B cell (primary cell): ENCODE measurements around the gene EN1. TPM values are rescaled to one million over a fixed set of nuclear protein-coding genes. Genes with fewer than 3 reads are reported as not detected.

Experiments used
- ATAC-seq: fragments of 200-7000 bp; cut with Tn5 transposase; one replicate; pipeline ENCODE4 v1.10.0; 2021; ENCODE audit warnings: low read depth, mild to moderate bottlenecking, moderate number of reproducible peaks, moderate library complexity
- CTCF ChIA-PET: fragments of 350-600 bp; sonication (Branson Sonifier 250); formaldehyde crosslinking; loops from one replicate; lab custom pipeline; 2021; ENCODE audit warnings: antibody characterized with exemption, inconsistent platforms; lab: Charles Lee
- POLR2A ChIA-PET: fragments of 350-600 bp; sonication (Branson Sonifier 250); formaldehyde crosslinking; loops from one replicate; lab custom pipeline; 2021; ENCODE audit warnings: antibody characterized with exemption; lab: Charles Lee
- DNase-seq: peaks from one replicate; pipeline ENCODE4 v3.0.0; 2013
- H2AFZ ChIP-seq: 2 replicates; pipeline ENCODE4 v1.6.1; 2012; ENCODE audit warnings: mild to moderate bottlenecking, low read depth, low read length; ENCODE audit not compliant: insufficient read depth, poor library complexity, severe bottlenecking
- H3K27ac ChIP-seq, 2 donors: 1 replicate in 1 of 2; 2 replicates in 1 of 2; pipeline ENCODE4 v1.5.1; 2012 to 2013; ENCODE audit warnings: low read length in 2 of 2, mild to moderate bottlenecking in 2 of 2, moderate library complexity in 1 of 2
- H3K27me3 ChIP-seq, 4 experiments: fragments of 200-600 bp in 1 of 4; sonication (generic) in 1 of 4; replicated peaks in 1 of 4; 1 replicate in 2 of 4; 2 replicates in 2 of 4; pipeline versions ENCODE4 v1.6.1 to v1.7.0; 2013 to 2016; ENCODE audit warnings: low read length in 3 of 4, mild to moderate bottlenecking in 2 of 4, mixed read lengths in 1 of 4, moderate library complexity in 1 of 4; ENCODE audit not compliant: insufficient read depth in 4 of 4, control insufficient read depth in 3 of 4; ENCODE audit errors: control extremely low read depth in 1 of 4
- H3K36me3 ChIP-seq, 2 experiments: replicated peaks in 1 of 2; 1 replicate in 1 of 2; 2 replicates in 1 of 2; pipeline versions ENCODE4 v1.6.1 to v1.7.1; 2013; ENCODE audit warnings: low read length in 1 of 2; ENCODE audit not compliant: insufficient read depth in 2 of 2, control insufficient read depth in 1 of 2; ENCODE audit errors: control extremely low read depth in 1 of 2, extremely low read depth in 1 of 2
- H3K4me1 ChIP-seq, 2 donors: fragments of 200-600 bp in 1 of 2; sonication (generic) in 1 of 2; 1 replicate in 1 of 2; 2 replicates in 1 of 2; pipeline versions ENCODE4 v1.5.1 to v1.6.1; 2013 to 2017; ENCODE audit warnings: low read length in 2 of 2; ENCODE audit not compliant: control insufficient read depth in 2 of 2, insufficient read depth in 2 of 2
- H3K4me2 ChIP-seq: replicated peaks from 2 replicates; pipeline ENCODE3; 2012; ENCODE audit warnings: mild to moderate bottlenecking, low read depth, low read length; ENCODE audit not compliant: poor library complexity, severe bottlenecking
- H3K4me3 ChIP-seq, 5 experiments: fragments of 200-600 bp in 1 of 5; sonication (generic) in 1 of 5; 1 replicate in 3 of 5; 2 replicates in 2 of 5; pipeline versions ENCODE4 v1.5.1 to v1.7.0; 2011 to 2016; ENCODE audit warnings: low read length in 4 of 5, mild to moderate bottlenecking in 4 of 5, low read depth in 2 of 5, control low read depth in 1 of 5, moderate library complexity in 1 of 5; ENCODE audit not compliant: insufficient read depth in 1 of 5; ENCODE audit errors: control extremely low read depth in 1 of 5, extremely low read depth in 1 of 5
- H3K79me2 ChIP-seq: fragments of 200-600 bp; sonication (generic); one replicate; pipeline ENCODE4 v1.6.0; 2016; ENCODE audit warnings: low read length; ENCODE audit not compliant: control insufficient read depth, insufficient read depth
- H3K9ac ChIP-seq: fragments of 200-600 bp; sonication (generic); 2 replicates; pipeline ENCODE4 v1.6.1; 2017; ENCODE audit warnings: mild to moderate bottlenecking, low read length, moderate library complexity
- H3K9me3 ChIP-seq, 3 donors: one replicate each; pipeline versions ENCODE4 v1.6.1 to v1.7.1; 2013; ENCODE audit warnings: low read length in 2 of 3; ENCODE audit not compliant: control insufficient read depth in 2 of 3, insufficient read depth in 1 of 3; ENCODE audit errors: control extremely low read depth in 1 of 3
- H4K20me1 ChIP-seq: 2 replicates; pipeline ENCODE4 v1.6.0; 2012; ENCODE audit warnings: mild to moderate bottlenecking, low read length; ENCODE audit not compliant: insufficient read depth, control insufficient read depth, poor library complexity, severe bottlenecking
- H3K27ac Mint-ChIP-seq: one replicate; pipeline ENCODE4 v1.8.0; 2021; ENCODE audit warnings: mixed read lengths
- H3K27me3 Mint-ChIP-seq: one replicate; pipeline ENCODE4 v1.8.0; 2021; ENCODE audit warnings: mixed read lengths
- H3K4me1 Mint-ChIP-seq: one replicate; pipeline ENCODE4 v1.8.0; 2021; ENCODE audit warnings: mixed read lengths
- H3K4me3 Mint-ChIP-seq: one replicate; pipeline ENCODE4 v1.8.0; 2021; ENCODE audit warnings: mixed read lengths
- H3K9me3 Mint-ChIP-seq: one replicate; pipeline ENCODE4 v1.8.0; 2022; ENCODE audit warnings: mixed read lengths; ENCODE audit not compliant: insufficient read depth
- CTCF ChIP-seq: fragments of 200-600 bp; IDR thresholded peaks from one replicate; pipeline ENCODE4 v1.8.0; 2022; ENCODE audit warnings: antibody characterized with exemption, mild to moderate bottlenecking
- EZH2 ChIP-seq: IDR thresholded peaks from 2 replicates; pipeline ENCODE4 v1.6.1; 2012; ENCODE audit warnings: borderline replicate concordance, low read depth, mild to moderate bottlenecking, moderate library complexity, low read length; ENCODE audit not compliant: insufficient read depth, poor library complexity, severe bottlenecking
- WGBS: methylation state at CpG from one replicate; pipeline ENCODE4 v1.1.5; 2013; ENCODE audit warnings: missing lambda C conversion rate; ENCODE audit not compliant: insufficient coverage; 5-methylcytosine and 5-hydroxymethylcytosine counted together
- intact Hi-C: fragments of 100-400 bp; cut with micrococcal nuclease; formaldehyde crosslinking; loops from one replicate; pipeline ENCODE4 v1.10.0; 2022
- polyA plus RNA-seq: library from polyadenylated mRNA; depleted of rRNA; stranded (reverse); fragments of >200 nt; gene quantifications from 2 replicates; pipeline ENCODE4 v1.2.3, GENCODE V29; 2012
- total RNA-seq, 2 donors: library from RNA; stranded (reverse); fragments of 120-200 nt in 1 of 2; gene quantifications; 1 replicate in 1 of 2; 2 replicates in 1 of 2; pipeline versions ENCODE4 v1.2.3 to v1.2.4, GENCODE V29; 2013 to 2022

EN1 gene
- total and polyA plus RNA-seq, 2 donors (not counting 1 experiment from before 2014, with no cell fraction given), result not detected

- Histone ChIP-seq H3K4me3 (no peak overlapping the region), H3K36me3 (no peaks in the 10 kb centered on the region), H3K4me2 (no peak overlapping the region), H3K27me3 (peaks cover 0 to 2% (median under 1%) of the 10 kb centered on the region in 4 experiments), H3K9ac (no peak overlapping the region), H3K9me3 (peaks cover 0 to 2% (median 0%) of the 10 kb centered on the region in 3 donors), H4K20me1 (no peaks in the 10 kb centered on the region), H2AFZ (no peak overlapping the region), H3K4me1 (no peaks in the 10 kb centered on the region), H3K27ac (no peak overlapping the region), H3K79me2 (no peaks in the 10 kb centered on the region)
- H3K4me3 Mint-ChIP-seq, result no peak overlapping the region
- intact Hi-C loops, result no loop called here
- CTCF ChIA-PET, result no interaction called here
- H3K4me1 Mint-ChIP-seq, result no peaks in the 10 kb centered on the region
- no peak overlapping the region for H3K27ac Mint-ChIP-seq
- POLR2A ChIA-PET, result no interaction called here
- peaks cover 32% of the 10 kb centered on the region for H3K27me3 Mint-ChIP-seq
- DNase-seq, result no peak
- H3K9me3 Mint-ChIP-seq, result no peaks in the 10 kb centered on the region
- ATAC-seq, result no peak
- no peak for TF ChIP-seq CTCF
- no peak for TF ChIP-seq EZH2
- WGBS, result 87% methylated on average over 4 of the region's 4 CpGs
These were observed 46.3 kb downstream of the EN1 start for GRCh38 chr2:118801151-118801550.

- Histone ChIP-seq H3K27me3 (peaks cover 0 to 2% (median 0%) of the 10 kb centered on the region in 4 experiments), H3K9me3 (peaks cover 0 to 2% (median 0%) of the 10 kb centered on the region in 3 donors), H2AFZ (no peak overlapping the region), H3K36me3 (no peaks in the 10 kb centered on the region), H3K4me3 (no peak overlapping the region), H3K4me1 (no peaks in the 10 kb centered on the region), H3K9ac (no peak overlapping the region), H3K27ac (no peak overlapping the region), H3K4me2 (no peak overlapping the region), H3K79me2 (no peaks in the 10 kb centered on the region), H4K20me1 (no peaks in the 10 kb centered on the region)
- no peak for DNase-seq
- intact Hi-C loops, result no loop called here
- no peak overlapping the region for H3K4me3 Mint-ChIP-seq
- H3K27ac Mint-ChIP-seq, result no peak overlapping the region
- H3K9me3 Mint-ChIP-seq, result no peaks in the 10 kb centered on the region
- no peak for ATAC-seq
- no peak for TF ChIP-seq CTCF
- no peak for TF ChIP-seq EZH2
- POLR2A ChIA-PET, result no interaction called here
- H3K4me1 Mint-ChIP-seq, result no peaks in the 10 kb centered on the region
- peaks cover 29% of the 10 kb centered on the region for H3K27me3 Mint-ChIP-seq
- 67% methylated on average over 4 of the region's 4 CpGs for WGBS
- CTCF ChIA-PET, result no interaction called here
These were observed 46.7 kb downstream of the EN1 start for GRCh38 chr2:118800736-118801135.
